GM12873 (cell line): Measurements from ENCODE around the gene DRC3.

Experiments
- TF ChIP-seq, protein P1 (sequence below): IDR thresholded peaks from 2 replicates; pipeline ENCODE4 v1.5.1; 2012; ENCODE audit warnings: low read depth, mild to moderate bottlenecking, moderate library complexity, low read length, control low read depth; ENCODE audit not compliant: insufficient read depth; ENCODE audit errors: missing control alignments

The DRC3 gene

GRCh38 chr17:18018411-18018921, 45.8 kb downstream of the DRC3 start:
- TF ChIP-seq, protein P1, sequence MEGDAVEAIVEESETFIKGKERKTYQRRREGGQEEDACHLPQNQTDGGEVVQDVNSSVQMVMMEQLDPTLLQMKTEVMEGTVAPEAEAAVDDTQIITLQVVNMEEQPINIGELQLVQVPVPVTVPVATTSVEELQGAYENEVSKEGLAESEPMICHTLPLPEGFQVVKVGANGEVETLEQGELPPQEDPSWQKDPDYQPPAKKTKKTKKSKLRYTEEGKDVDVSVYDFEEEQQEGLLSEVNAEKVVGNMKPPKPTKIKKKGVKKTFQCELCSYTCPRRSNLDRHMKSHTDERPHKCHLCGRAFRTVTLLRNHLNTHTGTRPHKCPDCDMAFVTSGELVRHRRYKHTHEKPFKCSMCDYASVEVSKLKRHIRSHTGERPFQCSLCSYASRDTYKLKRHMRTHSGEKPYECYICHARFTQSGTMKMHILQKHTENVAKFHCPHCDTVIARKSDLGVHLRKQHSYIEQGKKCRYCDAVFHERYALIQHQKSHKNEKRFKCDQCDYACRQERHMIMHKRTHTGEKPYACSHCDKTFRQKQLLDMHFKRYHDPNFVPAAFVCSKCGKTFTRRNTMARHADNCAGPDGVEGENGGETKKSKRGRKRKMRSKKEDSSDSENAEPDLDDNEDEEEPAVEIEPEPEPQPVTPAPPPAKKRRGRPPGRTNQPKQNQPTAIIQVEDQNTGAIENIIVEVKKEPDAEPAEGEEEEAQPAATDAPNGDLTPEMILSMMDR: no peak

DNA sequence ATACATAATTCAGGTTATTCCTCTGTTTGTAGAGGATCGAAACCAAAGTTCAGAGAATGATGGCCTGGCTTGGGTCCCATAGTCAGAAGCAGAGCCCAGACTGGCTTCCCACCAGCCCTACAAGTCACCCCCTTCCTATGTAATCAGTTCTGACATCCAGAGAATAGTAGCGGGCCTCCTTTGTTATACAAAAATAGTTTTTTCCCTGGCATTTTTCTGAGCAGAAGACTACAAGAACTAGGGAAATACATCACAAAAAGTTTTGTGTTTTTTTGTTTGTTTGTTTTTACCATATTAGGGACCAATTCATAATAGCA, 47.1 kb downstream of the DRC3 start:
- TF ChIP-seq, protein P1: no peak

DNA sequence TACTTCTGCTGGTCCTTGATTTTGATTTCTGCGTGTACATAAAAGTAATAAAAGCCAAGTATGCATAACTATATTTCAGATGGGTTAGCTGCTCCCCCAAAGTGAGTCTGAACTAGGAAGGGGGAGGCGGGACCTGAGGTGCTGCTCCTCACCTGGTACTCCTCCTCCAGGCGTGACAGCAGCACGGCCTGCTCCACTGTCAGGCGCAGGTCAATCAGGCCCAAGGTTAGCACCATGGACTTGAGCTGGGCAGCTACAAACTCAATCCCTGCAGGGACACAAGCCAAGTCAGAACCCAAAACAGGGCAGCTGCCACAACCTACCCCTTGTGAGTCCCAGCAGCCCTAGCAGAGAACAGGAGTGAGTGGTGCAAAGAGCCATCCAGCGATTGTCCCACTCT, 48.3 kb downstream of the DRC3 start:
- TF ChIP-seq, protein P1: no peak

- TF ChIP-seq, protein P1: no peak
Measured at GRCh38 chr17:18021372-18021771, 48.7 kb downstream of the DRC3 start.

DNA sequence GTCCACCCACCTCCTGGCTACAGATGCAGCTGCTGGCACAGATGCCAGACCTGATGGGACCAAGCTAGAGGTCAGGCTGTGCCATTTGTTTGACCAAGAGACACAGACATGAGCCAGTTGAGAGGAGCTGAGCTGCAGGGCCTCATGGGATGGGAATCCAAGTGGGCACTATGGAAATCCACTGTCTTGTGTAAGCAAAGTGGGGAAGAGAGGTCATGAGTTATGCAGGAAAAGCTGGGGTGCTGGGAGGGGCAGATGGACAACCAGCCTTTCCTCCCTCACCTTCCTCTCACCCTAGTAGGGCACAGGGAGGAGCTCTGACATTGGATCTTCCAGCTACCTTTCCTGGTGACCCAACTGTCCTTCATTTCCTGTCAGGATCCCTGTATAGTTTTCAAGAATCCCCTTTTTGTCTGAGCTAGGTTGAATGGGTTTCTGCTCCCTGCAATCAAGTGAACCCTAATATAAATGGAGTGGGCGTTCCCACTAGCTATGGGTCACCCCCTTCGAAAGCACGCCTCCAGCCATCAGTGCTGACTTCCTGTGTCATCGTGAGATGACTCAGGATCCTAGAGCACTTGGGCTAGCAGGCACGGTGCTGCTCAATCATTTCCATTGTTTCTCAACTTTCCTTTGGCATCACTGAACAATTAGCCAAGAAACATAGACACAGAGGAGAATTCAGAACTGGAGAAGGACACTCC, 52.7 kb downstream of the DRC3 start:
- TF ChIP-seq, protein P1: no peak

GRCh38 chr17:18025945-18026776, 53.5 kb downstream of the DRC3 start:
- TF ChIP-seq, protein P1: no peak

DNA sequence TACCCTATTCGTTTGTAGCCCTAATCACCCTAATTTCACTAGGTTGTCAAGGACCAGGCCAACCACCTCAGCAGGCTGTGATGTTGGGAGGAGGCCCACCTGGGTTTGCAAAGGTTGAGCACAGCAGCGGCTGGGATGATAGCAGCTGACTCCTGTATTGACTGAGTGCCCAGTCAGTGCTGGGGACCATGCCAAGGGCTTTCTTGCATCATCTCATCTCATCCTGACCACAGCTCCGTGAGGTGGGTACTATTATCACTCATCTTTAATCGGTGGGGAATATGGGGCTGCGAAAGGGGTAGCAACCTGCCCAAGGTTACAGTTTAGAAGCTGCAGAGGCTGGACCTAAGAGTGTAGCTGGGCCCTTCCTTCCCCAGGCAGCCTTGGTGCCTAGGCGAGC, 54.6 kb downstream of the DRC3 start:
- TF ChIP-seq, protein P1: no peak
